ENCODE data around the gene CTXN2.

CTXN2 gene

GRCh38 chr15:48225771-48226170 lies 34.3 kb downstream of the CTXN2 start:
- no peak for DNase-seq

GRCh38 chr15:48230498-48230897 lies 39.0 kb downstream of the CTXN2 start:
- no peak for DNase-seq

GRCh38 chr15:48233246-48233645 lies 41.8 kb downstream of the CTXN2 start:
- no peak for DNase-seq

GRCh38 chr15:48239334-48239733 lies 47.9 kb downstream of the CTXN2 start:
- DNase-seq, result no peak

- no peak for DNase-seq
Observed at GRCh38 chr15:48242015-48242414, 50.5 kb downstream of the CTXN2 start.

GRCh38 chr15:48242535-48242934 lies 51.1 kb downstream of the CTXN2 start:
- DNase-seq, result no peak

GRCh38 chr15:48244921-48245320 lies 53.5 kb downstream of the CTXN2 start:
- DNase-seq, result no peak

- no peak for DNase-seq
Observed at GRCh38 chr15:48248414-48248813, 56.9 kb downstream of the CTXN2 start.

- no peak for DNase-seq
Observed at GRCh38 chr15:48250640-48251076, 59.2 kb downstream of the CTXN2 start.

GRCh38 chr15:48253172-48253571 lies 61.7 kb downstream of the CTXN2 start:
- DNase-seq, result no peak

Data from NCI-H187 treated with DMSO at 0.1 percent for 48 hours (cell line).